HepG2 (cell line): ENCODE measurements around the gene FBLIM1. TPM values are rescaled to one million over a fixed set of nuclear protein-coding genes. Genes with fewer than 3 reads are reported as not detected.

Experiments used
- ATAC-seq: fragments of 200-7000 bp; cut with Tn5 transposase; 3 replicates; pipeline ENCODE4 v1.9.1; 2020; ENCODE audit warnings: mild to moderate bottlenecking, moderate library complexity
- BruUV-seq: library from RNA; stranded (reverse); fragments of 400-500 nt; replicated peaks from 2 replicates; lab custom pipeline; 2021; lab: Mats Ljungman, UMichigan
- CTCF ChIA-PET: fragments of 300-600 bp; formaldehyde crosslinking; extraction: SDS; loops from one replicate; lab custom pipeline; 2021; ENCODE audit warnings: low total read pairs, inconsistent platforms, low intra/inter-chr PET ratio; lab: Yijun Ruan, JAX
- POLR2A ChIA-PET: fragments of 350-600 bp; sonication (Branson Sonifier 250); formaldehyde crosslinking; loops from one replicate; lab custom pipeline; 2020; ENCODE audit warnings: antibody characterized with exemption, inconsistent platforms; lab: Yijun Ruan, JAX
- DNase-seq: peaks from one replicate; pipeline ENCODE4 v3.0.0-alpha.2; 2015; ENCODE audit warnings: low spot score
- FAIRE-seq: peaks from 3 replicates; lab custom pipeline; 2011; peaks lifted over from hg19 to GRCh38; lab: Jason Lieb, UNC
- H2AFZ ChIP-seq: one replicate; pipeline ENCODE4 v1.6.1; 2011; ENCODE audit warnings: low read length, inconsistent platforms
- H3K27ac ChIP-seq: fragments of 300-600 bp; 3 replicates; pipeline ENCODE4 v1.8.0; 2011; ENCODE audit warnings: mixed run types, mild to moderate bottlenecking, mixed read lengths, low read length, inconsistent platforms; ENCODE audit not compliant: insufficient read depth; ENCODE audit errors: extremely low read length
- H3K27me3 ChIP-seq, 2 experiments: fragments of 200-600 bp in 1 of 2; 2 replicates in 1 of 2; 3 replicates in 1 of 2; pipeline versions ENCODE4 v1.6.0 to v1.8.0; 2011; ENCODE audit warnings: low read length in 2 of 2, mild to moderate bottlenecking in 2 of 2, moderate library complexity in 2 of 2, inconsistent platforms in 1 of 2; ENCODE audit not compliant: insufficient read depth in 2 of 2, control insufficient read depth in 1 of 2
- H3K36me3 ChIP-seq, 2 experiments: fragments of 200-600 bp in 1 of 2; replicated peaks in 1 of 2; 2 replicates in 1 of 2; 3 replicates in 1 of 2; pipeline versions ENCODE4 v1.5.1 to v1.8.0; 2011; ENCODE audit warnings: low read length in 2 of 2, inconsistent platforms in 1 of 2; ENCODE audit not compliant: insufficient read depth in 2 of 2, control insufficient read depth in 1 of 2
- H3K4me1 ChIP-seq: 2 replicates; pipeline ENCODE4 v1.5.1; 2012; ENCODE audit warnings: low read length, inconsistent platforms; ENCODE audit not compliant: insufficient read depth
- H3K4me2 ChIP-seq: 2 replicates; pipeline ENCODE4 v1.6.0; 2011; ENCODE audit warnings: low read depth, low read length, inconsistent platforms
- H3K4me3 ChIP-seq, 3 experiments: fragments of 200-600 bp in 1 of 3; sonication (generic), shearing (Covaris generic) in 1 of 3; replicated peaks in 1 of 3; 2 replicates each; pipeline ENCODE4 v1.5.1; 2011 to 2016; ENCODE audit warnings: low read length in 3 of 3, inconsistent platforms in 2 of 3, low read depth in 2 of 3, mild to moderate bottlenecking in 2 of 3, control low read depth in 1 of 3, mixed read lengths in 1 of 3; ENCODE audit not compliant: insufficient read depth in 1 of 3
- H3K79me2 ChIP-seq: one replicate; pipeline ENCODE4 v1.6.1; 2011; ENCODE audit warnings: low read length, inconsistent platforms; ENCODE audit not compliant: insufficient read depth
- H3K9ac ChIP-seq: 2 replicates; pipeline ENCODE4 v1.6.0; 2011; ENCODE audit warnings: mild to moderate bottlenecking, low read depth, low read length, inconsistent platforms; ENCODE audit not compliant: insufficient read depth
- H3K9me3 ChIP-seq: 2 replicates; pipeline ENCODE4 v1.5.1; 2012; ENCODE audit warnings: mild to moderate bottlenecking, low read length
- H4K20me1 ChIP-seq: 2 replicates; pipeline ENCODE4 v1.6.0; 2011; ENCODE audit warnings: inconsistent platforms, mild to moderate bottlenecking, low read length, moderate library complexity; ENCODE audit not compliant: insufficient read depth
- ARID3A ChIP-seq: IDR thresholded peaks from 2 replicates; pipeline ENCODE4 v1.6.1; 2012; ENCODE audit warnings: low read depth, low read length, improper control_type of control experiment
- ARID5B ChIP-seq: IDR thresholded peaks from 2 replicates; pipeline ENCODE4 v1.4.0; 2020; ENCODE audit warnings: mild to moderate bottlenecking, missing genetic modification reagents
- ATF1 ChIP-seq: IDR thresholded peaks from 2 replicates; pipeline ENCODE4 v1.6.1; 2016; ENCODE audit warnings: mild to moderate bottlenecking, control low read depth
- CREM ChIP-seq, 2 experiments: sonication (generic) in 1 of 2; formaldehyde crosslinking in 1 of 2; IDR thresholded peaks; 2 replicates each; pipeline versions ENCODE4 v1.4.0 to v1.6.1; 2016 to 2020; ENCODE audit warnings: antibody characterized with exemption in 1 of 2, mild to moderate bottlenecking in 1 of 2, missing genetic modification reagents in 1 of 2
- DR1 ChIP-seq: sonication (generic); formaldehyde crosslinking; IDR thresholded peaks from 2 replicates; pipeline ENCODE4 v1.8.0; 2021; ENCODE audit warnings: mild to moderate bottlenecking, missing genetic modification reagents, inconsistent platforms
- EEA1 ChIP-seq: sonication (generic); formaldehyde crosslinking; IDR thresholded peaks from 2 replicates; pipeline ENCODE4 v1.5.1; 2020; ENCODE audit warnings: mild to moderate bottlenecking, missing genetic modification reagents, borderline replicate concordance
- HNF4A ChIP-seq: sonication (generic); formaldehyde crosslinking; IDR thresholded peaks from 2 replicates; pipeline ENCODE4 v1.4.0; 2020; ENCODE audit warnings: missing genetic modification reagents
- JUNB ChIP-seq: sonication (generic); formaldehyde crosslinking; IDR thresholded peaks from 2 replicates; pipeline ENCODE4 v1.8.0; 2022; ENCODE audit warnings: missing genetic modification reagents, mild to moderate bottlenecking, borderline replicate concordance
- KDM4B ChIP-seq: sonication (generic); formaldehyde crosslinking; IDR thresholded peaks from 2 replicates; pipeline ENCODE4 v1.4.0; 2020; ENCODE audit warnings: missing genetic modification reagents
- NFIB ChIP-seq: sonication (generic); formaldehyde crosslinking; IDR thresholded peaks from 2 replicates; pipeline ENCODE4 v1.9.0; 2021; ENCODE audit warnings: missing genetic modification reagents, mild to moderate bottlenecking, borderline replicate concordance
- ZNF160 ChIP-seq: sonication (generic); formaldehyde crosslinking; IDR thresholded peaks from 2 replicates; pipeline ENCODE4 v1.8.0; 2022; ENCODE audit warnings: mild to moderate bottlenecking, inconsistent platforms, missing genetic modification reagents
- ZXDC ChIP-seq: sonication (generic); formaldehyde crosslinking; IDR thresholded peaks from 2 replicates; pipeline ENCODE4 v1.5.0; 2020; ENCODE audit warnings: mild to moderate bottlenecking, missing genetic modification reagents
- WGBS: methylation state at CpG from one replicate; pipeline ENCODE4 v1.1.6; 2017; ENCODE audit warnings: low lambda C conversion rate; 5-methylcytosine and 5-hydroxymethylcytosine counted together
- in situ Hi-C: cut with HindIII; loops from 2 replicates; pipeline ENCODE4 v1.10.0; 2017; ENCODE audit warnings: low pct_unique_long_range_greater_than_20kb; ENCODE audit not compliant: extremely low pct_ligation_motif_present
- intact Hi-C: fragments of 100-400 bp; cut with micrococcal nuclease; formaldehyde crosslinking; loops from one replicate; pipeline ENCODE4 v1.10.0; 2022; ENCODE audit not compliant: unreplicated experiment
- polyA plus RNA-seq, 8 experiments: library from polyadenylated mRNA; depleted of rRNA in 3 of 8; stranded (reverse) in 7 of 8; unstranded in 1 of 8; fragments of >200 nt; fragmentation: Illumina TruSeq in 4 of 8; extraction: Trizol in 4 of 8; gene quantifications; 2 replicates each; pipeline versions ENCODE4 v1.2.1 to v1.2.3, GENCODE V29; 2011 to 2016; ENCODE audit warnings: low read depth in 4 of 8, missing spikeins in 1 of 8, mixed read lengths in 1 of 8; ENCODE audit not compliant: insufficient read depth in 1 of 8
- total RNA-seq, 5 experiments: library from RNA; depleted of rRNA; stranded (reverse); fragments of >200 nt; fragmentation: Illumina TruSeq; extraction: Trizol; gene quantifications; 2 replicates each; pipeline ENCODE4 v1.2.3, GENCODE V29; 2016; ENCODE audit warnings: low read depth in 1 of 5

Gene FBLIM1
- total and polyA plus RNA-seq, 2 of the 13 experiments (the other 11 are each of a cell fraction or from before 2014, with no cell fraction given): 10.6 to 23.0 TPM

GRCh38 chr1:15786581-15786980 is 28.0 kb downstream of the FBLIM1 start:
- Histone ChIP-seq H4K20me1 (no peaks in the 10 kb centered on the region), H3K4me3 (no peak overlapping the region), H3K4me2 (no peak overlapping the region), H2AFZ (no peak overlapping the region), H3K27me3 (no peaks in the 10 kb centered on the region), H3K27ac (no peak overlapping the region), H3K9me3 (no peaks in the 10 kb centered on the region), H3K79me2 (no peaks in the 10 kb centered on the region), H3K9ac (no peak overlapping the region), H3K36me3 (peaks cover 2 to 14% of the 10 kb centered on the region in 2 experiments; a peak in 4 of 5 replicates), H3K4me1 (peaks cover 14% of the 10 kb centered on the region)
- in situ Hi-C loops: no loop called here
- POLR2A ChIA-PET: no interaction called here
- no peak for DNase-seq
- TF ChIP-seq KDM4B (no peak), HNF4A (no peak), ARID5B (CRISPR knock-in tag) (no peak), ZNF160 (CRISPR knock-in tag) (no peak), ARID3A (no peak), NFIB (CRISPR knock-in tag) (no peak), EEA1 (CRISPR knock-in tag) (no peak), DR1 (CRISPR knock-in tag) (no peak), ATF1 (no peak), ZXDC (CRISPR knock-in tag) (no peak), JUNB (CRISPR knock-in tag) (no peak), CREM (IDR thresholded peaks at IDR 0.05) (no peak), CREM (CRISPR knock-in tag; IDR thresholded peaks at IDR 0.05) (no peak)
- over 99% methylated on average over 9 of the region's 10 CpGs for WGBS
- no TSS peak for BruUV-seq
- FAIRE-seq: no peak
- CTCF ChIA-PET: no interaction called here
- ATAC-seq: no peak
- intact Hi-C loops: no loop called here
